H1 (cell line): ENCODE data around the gene SMCO1. TPM values are rescaled to one million over a fixed set of nuclear protein-coding genes. Genes with fewer than 3 reads are reported as not detected.

Source experiments
- CEBPB ChIP-seq: IDR thresholded peaks from 2 replicates; pipeline ENCODE4 v1.6.1; 2012; ENCODE audit warnings: low read depth, low read length
- CHD2 ChIP-seq: IDR thresholded peaks from 2 replicates; pipeline ENCODE4 v1.6.1; 2012; ENCODE audit warnings: low read length, improper control_type of control experiment
- CREB1 ChIP-seq: IDR thresholded peaks from 2 replicates; pipeline ENCODE4 v1.6.1; 2012; ENCODE audit warnings: inconsistent platforms
- EGR1 ChIP-seq: IDR thresholded peaks from 2 replicates; pipeline ENCODE4 v1.6.1; 2011; ENCODE audit warnings: low read depth, low read length, borderline replicate concordance
- FOSL1 ChIP-seq: IDR thresholded peaks from 2 replicates; pipeline ENCODE4 v1.6.1; 2011; ENCODE audit warnings: mild to moderate bottlenecking, low read depth, low read length, moderate library complexity; ENCODE audit not compliant: insufficient read depth
- JUN ChIP-seq: IDR thresholded peaks from 2 replicates; pipeline ENCODE4 v1.6.1; 2011; ENCODE audit warnings: low read depth, mild to moderate bottlenecking, improper control_type of control experiment, low read length
- PHF8 ChIP-seq: fragments of 200-600 bp; sonication (generic); conservative IDR thresholded peaks from 2 replicates; pipeline ENCODE4 v1.7.1; 2012; ENCODE audit warnings: low read depth, mild to moderate bottlenecking, inconsistent platforms, low read length, moderate library complexity
- RNF2 ChIP-seq: fragments of 200-900, 300-1000 bp; sonication (generic); IDR thresholded peaks from 2 replicates; pipeline ENCODE4 v1.7.1; 2016; ENCODE audit warnings: borderline replicate concordance, low read depth, mild to moderate bottlenecking, antibody characterized with exemption, low read length; ENCODE audit not compliant: poor library complexity, severe bottlenecking; ENCODE audit errors: missing control alignments
- RXRA ChIP-seq: IDR thresholded peaks from 2 replicates; pipeline ENCODE4 v1.6.1; 2011; ENCODE audit warnings: low read depth, mild to moderate bottlenecking, low read length, moderate library complexity; ENCODE audit not compliant: insufficient read depth
- SIRT6 ChIP-seq: IDR thresholded peaks from one replicate; pipeline ENCODE4 v1.7.1; 2012; ENCODE audit warnings: low read length, inconsistent platforms
- SP2 ChIP-seq: IDR thresholded peaks from 2 replicates; pipeline ENCODE4 v1.6.1; 2012; ENCODE audit warnings: mild to moderate bottlenecking, low read length, inconsistent platforms
- polyA plus RNA-seq, 7 experiments: library from polyadenylated mRNA; depleted of rRNA in 3 of 7; stranded (reverse) in 5 of 7; unstranded in 2 of 7; fragments of >200 nt in 5 of 7; fragments of 200-250 nt in 2 of 7; gene quantifications; 1 replicate in 5 of 7; 2 replicates in 1 of 7; 4 replicates in 1 of 7; pipeline versions ENCODE4 v1.2.1 to v1.2.3, GENCODE V29; 2011 to 2013; ENCODE audit warnings: missing spikeins in 2 of 7, mixed read lengths in 2 of 7
- total RNA-seq: library from RNA; stranded (reverse); fragmentation: NEBNext Ultra II Directional; extraction: Animal tissue kit (Norgen Biotek cat#: 25700); gene quantifications from 2 replicates; pipeline ENCODE4 v1.2.1, GENCODE V29; 2021

Gene SMCO1
- total and polyA plus RNA-seq, 2 of the 8 experiments (the other 6 are each of a cell fraction or from before 2014, with no cell fraction given) = 0.03 TPM; not detected in 1

GRCh38 chr3:196499807-196500524, 15.2 kb downstream of the SMCO1 start (continued):
- TF ChIP-seq CEBPB (no peak), CREB1 (no peak), EGR1 (no peak), JUN (no peak), CHD2 (no peak), RXRA (no peak), SP2 (no peak), PHF8 (no peak), SIRT6 (no peak), FOSL1 (no peak), RNF2 (no peak)
